ENCODE results near the gene LIX1L.
A peak's percentile ranks its signal among the peaks of the same experiment; 100 is the strongest.

Gene LIX1L

GRCh38 chr1:145995964-145996432, 38.2 kb upstream of the LIX1L start:
- TF ChIP-seq, protein P1, sequence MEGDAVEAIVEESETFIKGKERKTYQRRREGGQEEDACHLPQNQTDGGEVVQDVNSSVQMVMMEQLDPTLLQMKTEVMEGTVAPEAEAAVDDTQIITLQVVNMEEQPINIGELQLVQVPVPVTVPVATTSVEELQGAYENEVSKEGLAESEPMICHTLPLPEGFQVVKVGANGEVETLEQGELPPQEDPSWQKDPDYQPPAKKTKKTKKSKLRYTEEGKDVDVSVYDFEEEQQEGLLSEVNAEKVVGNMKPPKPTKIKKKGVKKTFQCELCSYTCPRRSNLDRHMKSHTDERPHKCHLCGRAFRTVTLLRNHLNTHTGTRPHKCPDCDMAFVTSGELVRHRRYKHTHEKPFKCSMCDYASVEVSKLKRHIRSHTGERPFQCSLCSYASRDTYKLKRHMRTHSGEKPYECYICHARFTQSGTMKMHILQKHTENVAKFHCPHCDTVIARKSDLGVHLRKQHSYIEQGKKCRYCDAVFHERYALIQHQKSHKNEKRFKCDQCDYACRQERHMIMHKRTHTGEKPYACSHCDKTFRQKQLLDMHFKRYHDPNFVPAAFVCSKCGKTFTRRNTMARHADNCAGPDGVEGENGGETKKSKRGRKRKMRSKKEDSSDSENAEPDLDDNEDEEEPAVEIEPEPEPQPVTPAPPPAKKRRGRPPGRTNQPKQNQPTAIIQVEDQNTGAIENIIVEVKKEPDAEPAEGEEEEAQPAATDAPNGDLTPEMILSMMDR (IDR thresholded peaks at IDR 0.05; ENCODE audit: control insufficient read depth, insufficient read depth, low read depth, low read length, missing control alignments), result no peak
- H3K4me3 ChIP-seq (ENCODE audit: control insufficient read depth, low read depth, low read length), result peak overlapping the region; percentile 65
- no peak for DNase-seq (ENCODE audit: low read depth)

- TF ChIP-seq, protein P1 (IDR thresholded peaks at IDR 0.05; ENCODE audit: control insufficient read depth, insufficient read depth, low read depth, low read length, missing control alignments), result no peak
- H3K4me3 ChIP-seq (ENCODE audit: control insufficient read depth, low read depth, low read length), result peak overlapping the region; percentile 65
- DNase-seq (ENCODE audit: low read depth), result no peak
Measured at GRCh38 chr1:145995148-145995881, 37.5 kb upstream of the LIX1L start.

DNA sequence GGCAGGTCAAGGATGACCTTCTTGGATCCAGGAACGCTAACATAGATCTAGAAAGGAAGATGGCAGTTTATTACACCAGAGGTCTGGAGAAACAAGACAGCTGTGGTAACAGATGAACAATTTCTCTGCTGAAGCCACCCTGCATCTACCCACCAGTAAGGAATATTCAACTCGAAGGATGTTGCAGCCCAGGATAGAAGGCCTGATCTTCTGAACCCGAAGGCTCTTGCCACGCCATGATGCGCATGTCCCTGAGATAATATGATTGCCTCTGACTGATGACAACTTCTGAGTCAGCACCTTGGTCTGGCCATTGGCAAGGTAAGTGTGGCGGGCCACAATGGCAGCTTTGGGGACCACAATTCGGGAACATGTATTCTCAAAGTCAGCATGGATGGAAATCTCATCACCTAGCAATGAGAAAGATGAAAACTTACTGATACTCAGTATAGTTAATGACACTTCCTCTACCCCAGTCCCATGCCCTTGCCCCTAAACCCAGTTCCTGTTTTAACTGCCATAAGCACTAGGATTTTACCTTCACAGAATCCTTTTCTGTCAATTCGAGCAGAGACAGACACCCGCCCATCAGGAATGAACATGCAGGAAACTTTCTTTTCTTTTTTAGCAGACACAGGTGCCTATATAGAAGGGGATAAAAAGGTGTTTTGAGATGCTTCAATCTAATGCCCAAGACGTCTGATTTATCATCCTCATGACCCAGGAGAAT, 36.7 kb upstream of the LIX1L start:
- peak overlapping the region; percentile 65 for H3K4me3 ChIP-seq (ENCODE audit: control insufficient read depth, low read depth, low read length)
- no peak for DNase-seq (ENCODE audit: low read depth)
- TF ChIP-seq, protein P1 (IDR thresholded peaks at IDR 0.05; ENCODE audit: control insufficient read depth, insufficient read depth, low read depth, low read length, missing control alignments), result no peak

DNA sequence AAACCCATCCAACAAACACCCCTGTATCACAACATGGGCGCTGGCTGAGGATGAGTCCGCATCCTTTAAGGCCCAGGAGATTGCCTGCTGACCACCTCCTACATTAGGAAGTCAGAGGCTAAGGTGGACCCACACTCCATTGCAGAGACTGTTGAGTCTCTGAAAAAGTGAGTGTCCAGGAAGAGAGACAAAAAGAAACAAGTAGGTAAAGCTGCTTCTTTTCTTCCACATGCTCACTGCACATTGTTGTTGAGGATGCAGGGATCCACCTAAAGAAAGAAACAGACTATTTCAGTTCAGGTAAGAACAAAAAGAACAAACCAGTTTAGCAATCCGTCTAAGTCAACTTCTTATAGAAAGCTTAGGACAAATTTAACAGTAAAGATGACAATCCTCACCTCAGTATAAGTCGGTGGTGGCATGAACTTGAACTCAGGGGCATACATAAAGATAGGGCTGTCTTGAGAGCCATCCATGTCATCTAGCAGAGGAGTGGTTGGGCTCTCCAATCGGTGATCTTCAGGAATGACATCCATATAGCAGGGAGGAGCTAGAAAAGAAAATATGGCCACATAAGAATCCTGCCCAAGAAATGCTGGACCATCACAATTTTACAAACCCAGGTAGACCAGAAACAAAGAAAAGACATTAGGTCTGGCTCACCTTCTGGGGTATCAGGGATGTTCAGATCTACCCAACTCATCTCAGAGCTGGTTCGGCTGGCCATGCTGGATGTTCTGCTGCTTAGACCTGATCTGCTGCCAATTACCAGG, 36.0 kb upstream of the LIX1L start:
- no peak for DNase-seq (ENCODE audit: low read depth)
- H3K4me3 ChIP-seq (ENCODE audit: control insufficient read depth, low read depth, low read length), result peak overlapping the region; percentile 65
- TF ChIP-seq, protein P1 (IDR thresholded peaks at IDR 0.05; ENCODE audit: control insufficient read depth, insufficient read depth, low read depth, low read length, missing control alignments), result no peak

DNA sequence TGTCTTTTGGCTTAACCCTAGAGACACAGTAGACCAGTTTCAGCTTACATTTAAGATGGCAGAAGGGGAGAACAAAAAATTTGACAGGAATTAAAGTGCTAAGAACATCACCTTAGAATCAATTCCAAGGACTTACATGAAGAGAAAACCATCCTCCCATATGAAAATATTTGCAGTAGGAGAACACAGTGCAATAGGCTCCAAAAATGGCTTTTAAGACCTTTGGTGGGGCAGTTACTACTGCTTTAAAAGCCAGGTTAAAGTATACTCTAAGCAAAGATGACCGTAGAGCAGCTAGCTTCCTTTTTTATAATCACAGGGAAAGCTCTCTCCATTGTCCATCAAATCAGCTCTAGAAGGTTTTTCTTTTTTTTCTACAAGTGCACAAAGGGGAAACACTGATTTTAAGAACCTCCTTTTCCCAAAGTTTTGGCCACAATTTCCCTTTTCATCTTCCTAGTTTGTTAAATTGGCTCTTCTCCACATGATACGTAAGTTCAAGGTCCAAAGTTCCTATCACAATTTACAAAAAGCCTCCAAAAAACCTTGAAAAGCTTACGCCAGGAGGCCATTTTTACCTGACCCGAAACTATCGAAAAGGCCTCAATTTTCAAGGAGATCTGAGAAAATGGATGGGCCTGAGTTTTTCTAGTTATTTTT, 35.3 kb upstream of the LIX1L start:
- no peak overlapping the region for H3K4me3 ChIP-seq (ENCODE audit: control insufficient read depth, low read depth, low read length)
- TF ChIP-seq, protein P1 (IDR thresholded peaks at IDR 0.05; ENCODE audit: control insufficient read depth, insufficient read depth, low read depth, low read length, missing control alignments), result no peak
- no peak for DNase-seq (ENCODE audit: low read depth)

DNA sequence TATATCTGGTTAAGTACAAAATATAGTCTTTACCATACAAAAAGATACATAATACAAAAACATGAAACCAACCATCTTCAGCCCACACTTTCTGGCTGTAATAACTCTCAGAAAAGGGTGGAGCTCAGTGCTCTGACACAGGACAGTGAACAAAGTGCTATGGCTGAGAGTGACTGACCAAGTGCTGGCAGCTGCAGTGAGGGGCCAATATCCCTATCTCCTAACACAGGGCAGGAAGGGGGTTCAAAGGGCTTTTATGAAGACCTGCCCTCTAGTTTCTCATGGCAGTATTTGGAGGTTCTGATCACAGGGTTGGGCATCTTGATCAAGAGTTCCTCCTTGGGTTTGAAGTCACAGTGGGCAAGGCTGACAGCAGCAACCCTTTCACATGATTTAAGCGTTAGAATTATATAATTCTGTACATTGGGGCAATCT, 34.7 kb upstream of the LIX1L start:
- TF ChIP-seq, protein P1 (IDR thresholded peaks at IDR 0.05; ENCODE audit: control insufficient read depth, insufficient read depth, low read depth, low read length, missing control alignments), result no peak
- DNase-seq (ENCODE audit: low read depth), result no peak
- no peak overlapping the region for H3K4me3 ChIP-seq (ENCODE audit: control insufficient read depth, low read depth, low read length)
